ENCODE measurements around the gene SLC49A4.

DNA sequence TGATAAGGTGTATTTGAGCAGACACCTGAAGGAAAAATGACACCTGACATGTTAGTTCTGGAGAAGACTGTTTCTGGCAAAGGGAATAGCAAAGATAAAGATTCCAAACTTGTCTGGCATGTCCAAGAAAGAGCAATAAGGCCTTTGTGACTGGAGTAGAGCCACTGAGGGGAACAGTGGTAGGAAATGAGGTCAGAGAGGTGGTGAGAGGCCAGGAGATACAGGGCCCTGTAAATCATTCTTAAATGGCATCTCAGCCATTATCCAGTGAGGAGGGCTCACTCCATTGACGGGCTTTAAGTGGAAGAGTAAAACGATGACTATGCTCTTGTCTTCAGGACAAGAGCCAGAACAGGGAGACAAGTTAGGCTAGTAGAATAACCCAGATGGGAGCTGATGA, 4.5 kb downstream of the SLC49A4 start:
- TF ChIP-seq RAD21 (IDR thresholded peaks at IDR 0.05; ENCODE audit: low read depth) (no peak), SRF (IDR thresholded peaks at IDR 0.05; ENCODE audit: low read depth) (no peak), CEBPB (IDR thresholded peaks at IDR 0.05; ENCODE audit: low read depth) (no peak), TCF7L2 (IDR thresholded peaks at IDR 0.05; ENCODE audit: borderline replicate concordance, extremely low read depth, insufficient read depth, insufficient read length) (no peak), POLR2A (IDR thresholded peaks at IDR 0.05; ENCODE audit: borderline replicate concordance, extremely low read depth, insufficient read depth, insufficient read length) (no peak), YY1 (IDR thresholded peaks at IDR 0.05; ENCODE audit: extremely low read depth, insufficient replicate concordance, low read depth, low read length) (no peak), EZH2 (IDR thresholded peaks at IDR 0.05) (no peak)
- TF ChIP-seq, protein P1, sequence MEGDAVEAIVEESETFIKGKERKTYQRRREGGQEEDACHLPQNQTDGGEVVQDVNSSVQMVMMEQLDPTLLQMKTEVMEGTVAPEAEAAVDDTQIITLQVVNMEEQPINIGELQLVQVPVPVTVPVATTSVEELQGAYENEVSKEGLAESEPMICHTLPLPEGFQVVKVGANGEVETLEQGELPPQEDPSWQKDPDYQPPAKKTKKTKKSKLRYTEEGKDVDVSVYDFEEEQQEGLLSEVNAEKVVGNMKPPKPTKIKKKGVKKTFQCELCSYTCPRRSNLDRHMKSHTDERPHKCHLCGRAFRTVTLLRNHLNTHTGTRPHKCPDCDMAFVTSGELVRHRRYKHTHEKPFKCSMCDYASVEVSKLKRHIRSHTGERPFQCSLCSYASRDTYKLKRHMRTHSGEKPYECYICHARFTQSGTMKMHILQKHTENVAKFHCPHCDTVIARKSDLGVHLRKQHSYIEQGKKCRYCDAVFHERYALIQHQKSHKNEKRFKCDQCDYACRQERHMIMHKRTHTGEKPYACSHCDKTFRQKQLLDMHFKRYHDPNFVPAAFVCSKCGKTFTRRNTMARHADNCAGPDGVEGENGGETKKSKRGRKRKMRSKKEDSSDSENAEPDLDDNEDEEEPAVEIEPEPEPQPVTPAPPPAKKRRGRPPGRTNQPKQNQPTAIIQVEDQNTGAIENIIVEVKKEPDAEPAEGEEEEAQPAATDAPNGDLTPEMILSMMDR (IDR thresholded peaks at IDR 0.05 in 2 of 3, conservative IDR thresholded peaks at IDR 0.05 in 1 of 3; ENCODE audit: borderline replicate concordance in 1 of 3, insufficient read depth in 1 of 3, low read depth in 2 of 3, low read length in 2 of 3): no peak
